ENCODE measurements around the gene RNF121.

GRCh38 chr11:71929491-71929890 lies 645 bp downstream of the RNF121 start:
- TF ChIP-seq, protein P1, sequence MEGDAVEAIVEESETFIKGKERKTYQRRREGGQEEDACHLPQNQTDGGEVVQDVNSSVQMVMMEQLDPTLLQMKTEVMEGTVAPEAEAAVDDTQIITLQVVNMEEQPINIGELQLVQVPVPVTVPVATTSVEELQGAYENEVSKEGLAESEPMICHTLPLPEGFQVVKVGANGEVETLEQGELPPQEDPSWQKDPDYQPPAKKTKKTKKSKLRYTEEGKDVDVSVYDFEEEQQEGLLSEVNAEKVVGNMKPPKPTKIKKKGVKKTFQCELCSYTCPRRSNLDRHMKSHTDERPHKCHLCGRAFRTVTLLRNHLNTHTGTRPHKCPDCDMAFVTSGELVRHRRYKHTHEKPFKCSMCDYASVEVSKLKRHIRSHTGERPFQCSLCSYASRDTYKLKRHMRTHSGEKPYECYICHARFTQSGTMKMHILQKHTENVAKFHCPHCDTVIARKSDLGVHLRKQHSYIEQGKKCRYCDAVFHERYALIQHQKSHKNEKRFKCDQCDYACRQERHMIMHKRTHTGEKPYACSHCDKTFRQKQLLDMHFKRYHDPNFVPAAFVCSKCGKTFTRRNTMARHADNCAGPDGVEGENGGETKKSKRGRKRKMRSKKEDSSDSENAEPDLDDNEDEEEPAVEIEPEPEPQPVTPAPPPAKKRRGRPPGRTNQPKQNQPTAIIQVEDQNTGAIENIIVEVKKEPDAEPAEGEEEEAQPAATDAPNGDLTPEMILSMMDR (IDR thresholded peaks at IDR 0.05; ENCODE audit: low read depth, low read length, poor library complexity, severe bottlenecking): no peak
- TF ChIP-seq EZH2phosphoT487 (IDR thresholded peaks at IDR 0.05; ENCODE audit: borderline replicate concordance, low read length): no peak

Measured in DOHH2 (cell line).